B cell (primary cell): ENCODE results near the gene PRR9.

ENCODE experiments used
- CTCF ChIP-seq: fragments of 200-600 bp; IDR thresholded peaks from one replicate; pipeline ENCODE4 v1.8.0; 2022; ENCODE audit warnings: antibody characterized with exemption, mild to moderate bottlenecking
- EZH2 ChIP-seq: IDR thresholded peaks from 2 replicates; pipeline ENCODE4 v1.6.1; 2012; ENCODE audit warnings: borderline replicate concordance, low read depth, mild to moderate bottlenecking, moderate library complexity, low read length; ENCODE audit not compliant: insufficient read depth, poor library complexity, severe bottlenecking

GRCh38 chr1:153231785-153232184, 14.4 kb downstream of the PRR9 start:
- no peak for TF ChIP-seq CTCF
- TF ChIP-seq EZH2 = no peak
